T-helper 1 cell (primary cell): Measurements from ENCODE around the gene MUL1.
"Not testable (repeated sequence)": the region's sequence is repeated elsewhere in the genome, so short reads cannot be mapped to it uniquely, and the experiment has no call there.

Experiments
- DNase-seq, 5 donors: peaks; one replicate each; pipeline ENCODE4 v3.0.0-alpha.2; 2012 to 2020

The MUL1 gene

GRCh38 chr1:20511518-20512428 lies 3.8 kb upstream of the MUL1 start:
- DNase-seq, result no peak

- DNase-seq, result no peak
Measured at GRCh38 chr1:20508411-20508771, 440 bp upstream of the MUL1 start.

- no peak for DNase-seq
Measured at GRCh38 chr1:20507248-20507563, 745 bp downstream of the MUL1 start.

- DNase-seq, result no peak
Measured at GRCh38 chr1:20505488-20505887, 2.5 kb downstream of the MUL1 start.

GRCh38 chr1:20500716-20501115 lies 7.2 kb downstream of the MUL1 start:
- no peak for DNase-seq

- DNase-seq, result no peak
Measured at GRCh38 chr1:20499718-20500117, 8.2 kb downstream of the MUL1 start.

- no peak for DNase-seq
Measured at GRCh38 chr1:20499105-20499504, 8.8 kb downstream of the MUL1 start.

- DNase-seq, result no peak
Measured at GRCh38 chr1:20498116-20498515, 9.8 kb downstream of the MUL1 start.

GRCh38 chr1:20497506-20497905 lies 10.4 kb downstream of the MUL1 start:
- DNase-seq, result no peak

- DNase-seq, result not testable (repeated sequence)
Measured at GRCh38 chr1:20496725-20497383, 11.1 kb downstream of the MUL1 start.

- DNase-seq, result peak in 1 of 5 donors; percentile 14
Measured at GRCh38 chr1:20496241-20496661, 11.7 kb downstream of the MUL1 start.

- no peak for DNase-seq
Measured at GRCh38 chr1:20495661-20496060, 12.3 kb downstream of the MUL1 start.

- no peak for DNase-seq
Measured at GRCh38 chr1:20494609-20495311, 13.2 kb downstream of the MUL1 start.

GRCh38 chr1:20493839-20494608 lies 13.9 kb downstream of the MUL1 start:
- DNase-seq, result peak; percentile 40 to 78 (median 70)

- DNase-seq, result no peak
Measured at GRCh38 chr1:20493309-20493708, 14.6 kb downstream of the MUL1 start.

GRCh38 chr1:20492751-20493150 lies 15.2 kb downstream of the MUL1 start:
- no peak for DNase-seq

GRCh38 chr1:20491866-20492265 lies 16.1 kb downstream of the MUL1 start:
- DNase-seq, result no peak

GRCh38 chr1:20491178-20491577 lies 16.8 kb downstream of the MUL1 start:
- no peak for DNase-seq

GRCh38 chr1:20487236-20487590 lies 20.7 kb downstream of the MUL1 start:
- DNase-seq, result no peak

- no peak for DNase-seq
Measured at GRCh38 chr1:20486457-20487235, 21.3 kb downstream of the MUL1 start.

GRCh38 chr1:20485527-20486456 lies 22.2 kb downstream of the MUL1 start, which contains the start of gene CAMK2N1:
TSS of gene CAMK2N1 (minus strand) at chr1:20486210. CDS start at chr1:20485379, 831 bp downstream.
- DNase-seq, result peak; percentile 35 to 54 (median 45)
